HepG2 (cell line): Measurements from ENCODE around the gene KRTAP29-1. TPM values are rescaled to one million over a fixed set of nuclear protein-coding genes. Genes with fewer than 3 reads are reported as not detected.

ENCODE experiments used
- ATAC-seq: fragments of 200-7000 bp; cut with Tn5 transposase; 3 replicates; pipeline ENCODE4 v1.9.1; 2020; ENCODE audit warnings: mild to moderate bottlenecking, moderate library complexity
- BruUV-seq: library from RNA; stranded (reverse); fragments of 400-500 nt; replicated peaks from 2 replicates; lab custom pipeline; 2021; lab: Mats Ljungman, UMichigan
- CTCF ChIA-PET: fragments of 300-600 bp; formaldehyde crosslinking; extraction: SDS; loops from one replicate; lab custom pipeline; 2021; ENCODE audit warnings: low total read pairs, inconsistent platforms, low intra/inter-chr PET ratio; lab: Yijun Ruan, JAX
- POLR2A ChIA-PET: fragments of 350-600 bp; sonication (Branson Sonifier 250); formaldehyde crosslinking; loops from one replicate; lab custom pipeline; 2020; ENCODE audit warnings: antibody characterized with exemption, inconsistent platforms; lab: Yijun Ruan, JAX
- DNase-seq: peaks from one replicate; pipeline ENCODE4 v3.0.0-alpha.2; 2015; ENCODE audit warnings: low spot score
- FAIRE-seq: peaks from 3 replicates; lab custom pipeline; 2011; peaks lifted over from hg19 to GRCh38; lab: Jason Lieb, UNC
- H2AFZ ChIP-seq: one replicate; pipeline ENCODE4 v1.6.1; 2011; ENCODE audit warnings: low read length, inconsistent platforms
- H3K27ac ChIP-seq: fragments of 300-600 bp; 3 replicates; pipeline ENCODE4 v1.8.0; 2011; ENCODE audit warnings: mixed run types, mild to moderate bottlenecking, mixed read lengths, low read length, inconsistent platforms; ENCODE audit not compliant: insufficient read depth; ENCODE audit errors: extremely low read length
- H3K27me3 ChIP-seq, 2 experiments: fragments of 200-600 bp in 1 of 2; 2 replicates in 1 of 2; 3 replicates in 1 of 2; pipeline versions ENCODE4 v1.6.0 to v1.8.0; 2011; ENCODE audit warnings: low read length in 2 of 2, mild to moderate bottlenecking in 2 of 2, moderate library complexity in 2 of 2, inconsistent platforms in 1 of 2; ENCODE audit not compliant: insufficient read depth in 2 of 2, control insufficient read depth in 1 of 2
- H3K36me3 ChIP-seq, 2 experiments: fragments of 200-600 bp in 1 of 2; replicated peaks in 1 of 2; 2 replicates in 1 of 2; 3 replicates in 1 of 2; pipeline versions ENCODE4 v1.5.1 to v1.8.0; 2011; ENCODE audit warnings: low read length in 2 of 2, inconsistent platforms in 1 of 2; ENCODE audit not compliant: insufficient read depth in 2 of 2, control insufficient read depth in 1 of 2
- H3K4me1 ChIP-seq: 2 replicates; pipeline ENCODE4 v1.5.1; 2012; ENCODE audit warnings: low read length, inconsistent platforms; ENCODE audit not compliant: insufficient read depth
- H3K4me2 ChIP-seq: 2 replicates; pipeline ENCODE4 v1.6.0; 2011; ENCODE audit warnings: low read depth, low read length, inconsistent platforms
- H3K4me3 ChIP-seq, 3 experiments: fragments of 200-600 bp in 1 of 3; sonication (generic), shearing (Covaris generic) in 1 of 3; replicated peaks in 1 of 3; 2 replicates each; pipeline ENCODE4 v1.5.1; 2011 to 2016; ENCODE audit warnings: low read length in 3 of 3, inconsistent platforms in 2 of 3, low read depth in 2 of 3, mild to moderate bottlenecking in 2 of 3, control low read depth in 1 of 3, mixed read lengths in 1 of 3; ENCODE audit not compliant: insufficient read depth in 1 of 3
- H3K79me2 ChIP-seq: one replicate; pipeline ENCODE4 v1.6.1; 2011; ENCODE audit warnings: low read length, inconsistent platforms; ENCODE audit not compliant: insufficient read depth
- H3K9ac ChIP-seq: 2 replicates; pipeline ENCODE4 v1.6.0; 2011; ENCODE audit warnings: mild to moderate bottlenecking, low read depth, low read length, inconsistent platforms; ENCODE audit not compliant: insufficient read depth
- H3K9me3 ChIP-seq: 2 replicates; pipeline ENCODE4 v1.5.1; 2012; ENCODE audit warnings: mild to moderate bottlenecking, low read length
- H4K20me1 ChIP-seq: 2 replicates; pipeline ENCODE4 v1.6.0; 2011; ENCODE audit warnings: inconsistent platforms, mild to moderate bottlenecking, low read length, moderate library complexity; ENCODE audit not compliant: insufficient read depth
- FOSL1 ChIP-seq: sonication (generic); formaldehyde crosslinking; IDR thresholded peaks from 2 replicates; pipeline ENCODE4 v1.9.0; 2021; ENCODE audit warnings: missing genetic modification reagents, borderline replicate concordance
- GPN1 ChIP-seq: sonication (generic); formaldehyde crosslinking; IDR thresholded peaks from 2 replicates; pipeline ENCODE4 v1.5.1; 2020; ENCODE audit warnings: missing genetic modification reagents, borderline replicate concordance
- JARID2 ChIP-seq: sonication (generic); formaldehyde crosslinking; IDR thresholded peaks from 2 replicates; pipeline ENCODE4 v1.8.1; 2023; ENCODE audit warnings: missing genetic modification reagents, inconsistent platforms; ENCODE audit not compliant: insufficient replicate concordance
- KDM5A ChIP-seq: fragments of 200-600 bp; sonication (generic); IDR thresholded peaks from 2 replicates; pipeline ENCODE4 v1.7.0; 2018; ENCODE audit warnings: antibody characterized with exemption, mild to moderate bottlenecking, low read length, borderline replicate concordance
- NCOA2 ChIP-seq: sonication (generic); formaldehyde crosslinking; IDR thresholded peaks from 2 replicates; pipeline ENCODE4 v1.8.0; 2022; ENCODE audit warnings: inconsistent platforms
- NCOR1 ChIP-seq: fragments of 200-600 bp; sonication (generic); IDR thresholded peaks from 2 replicates; pipeline ENCODE4 v1.7.0; 2017; ENCODE audit warnings: antibody characterized with exemption, low read length, borderline replicate concordance
- PAWR ChIP-seq: sonication (generic); formaldehyde crosslinking; IDR thresholded peaks from 2 replicates; pipeline ENCODE4 v1.4.0; 2020; ENCODE audit warnings: missing genetic modification reagents, mild to moderate bottlenecking, borderline replicate concordance
- ZC3H13 ChIP-seq: sonication (generic); formaldehyde crosslinking; IDR thresholded peaks from 2 replicates; pipeline ENCODE4 v1.8.1; 2023; ENCODE audit warnings: mild to moderate bottlenecking, missing genetic modification reagents, moderate library complexity
- ZNF367 ChIP-seq: sonication (generic); formaldehyde crosslinking; IDR thresholded peaks from 2 replicates; pipeline ENCODE4 v1.4.0; 2020; ENCODE audit warnings: missing genetic modification reagents, borderline replicate concordance
- ZNF576 ChIP-seq: sonication (generic); formaldehyde crosslinking; IDR thresholded peaks from 2 replicates; pipeline ENCODE4 v1.4.0; 2020; ENCODE audit warnings: mild to moderate bottlenecking, missing genetic modification reagents
- ZNF607 ChIP-seq: sonication (generic); formaldehyde crosslinking; IDR thresholded peaks from 2 replicates; pipeline ENCODE4 v1.5.1; 2020; ENCODE audit warnings: missing genetic modification reagents, mild to moderate bottlenecking, borderline replicate concordance
- ZNF7 ChIP-seq: IDR thresholded peaks from 2 replicates; pipeline ENCODE4 v1.6.1; 2016; ENCODE audit warnings: missing biosample characterization, missing genetic modification reagents
- ZNF713 ChIP-seq: sonication (generic); formaldehyde crosslinking; IDR thresholded peaks from 2 replicates; pipeline ENCODE4 v1.4.0; 2020; ENCODE audit warnings: mild to moderate bottlenecking, missing genetic modification reagents
- WGBS: methylation state at CpG from one replicate; pipeline ENCODE4 v1.1.6; 2017; ENCODE audit warnings: low lambda C conversion rate; 5-methylcytosine and 5-hydroxymethylcytosine counted together
- in situ Hi-C: cut with HindIII; loops from 2 replicates; pipeline ENCODE4 v1.10.0; 2017; ENCODE audit warnings: low pct_unique_long_range_greater_than_20kb; ENCODE audit not compliant: extremely low pct_ligation_motif_present
- intact Hi-C: fragments of 100-400 bp; cut with micrococcal nuclease; formaldehyde crosslinking; loops from one replicate; pipeline ENCODE4 v1.10.0; 2022; ENCODE audit not compliant: unreplicated experiment
- polyA plus RNA-seq, 8 experiments: library from polyadenylated mRNA; depleted of rRNA in 3 of 8; stranded (reverse) in 7 of 8; unstranded in 1 of 8; fragments of >200 nt; fragmentation: Illumina TruSeq in 4 of 8; extraction: Trizol in 4 of 8; gene quantifications; 2 replicates each; pipeline versions ENCODE4 v1.2.1 to v1.2.3, GENCODE V29; 2011 to 2016; ENCODE audit warnings: low read depth in 4 of 8, missing spikeins in 1 of 8, mixed read lengths in 1 of 8; ENCODE audit not compliant: insufficient read depth in 1 of 8
- total RNA-seq, 5 experiments: library from RNA; depleted of rRNA; stranded (reverse); fragments of >200 nt; fragmentation: Illumina TruSeq; extraction: Trizol; gene quantifications; 2 replicates each; pipeline ENCODE4 v1.2.3, GENCODE V29; 2016; ENCODE audit warnings: low read depth in 1 of 5
- TF ChIP-seq, protein P1 (sequence below): IDR thresholded peaks from 2 replicates; pipeline ENCODE4 v1.6.1; 2012; ENCODE audit warnings: inconsistent platforms
- TF ChIP-seq, protein P2 (sequence below): sonication (generic); formaldehyde crosslinking; IDR thresholded peaks from 2 replicates; pipeline ENCODE4 v1.8.0; 2022; ENCODE audit warnings: mild to moderate bottlenecking, missing genetic modification reagents

The KRTAP29-1 gene
- total and polyA plus RNA-seq, 2 of the 13 experiments (the other 11 are each of a cell fraction or from before 2014, with no cell fraction given), result not detected

DNA sequence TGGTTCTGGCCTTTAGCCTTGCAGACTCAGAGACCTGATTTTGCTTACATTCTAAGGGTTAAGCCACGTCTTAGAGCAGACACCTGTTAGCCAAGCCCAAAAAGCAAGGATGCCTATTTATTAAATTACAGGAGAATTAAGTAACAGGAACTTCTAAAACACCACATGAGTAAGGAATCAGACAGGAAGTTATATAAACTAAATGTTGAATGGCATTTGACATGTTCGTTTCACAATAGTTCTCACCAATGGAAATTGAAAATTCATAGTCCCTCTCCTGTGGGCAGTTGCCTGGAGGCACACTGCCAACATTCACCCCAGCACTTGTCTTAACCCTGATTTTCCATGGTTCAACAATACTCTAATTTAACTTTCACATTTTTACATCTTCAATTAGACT, 18.1 kb downstream of the KRTAP29-1 start:
- no peak for TF ChIP-seq ZNF607 (CRISPR knock-in tag)
- no peak for TF ChIP-seq ZC3H13 (CRISPR knock-in tag)
- no peak for TF ChIP-seq FOSL1 (CRISPR knock-in tag)
- TF ChIP-seq, protein P1, sequence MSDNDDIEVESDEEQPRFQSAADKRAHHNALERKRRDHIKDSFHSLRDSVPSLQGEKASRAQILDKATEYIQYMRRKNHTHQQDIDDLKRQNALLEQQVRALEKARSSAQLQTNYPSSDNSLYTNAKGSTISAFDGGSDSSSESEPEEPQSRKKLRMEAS, result no peak
- no peak for TF ChIP-seq ZNF7 (CRISPR knock-in tag)
- no peak for TF ChIP-seq ZNF367 (CRISPR knock-in tag)
- TF ChIP-seq NCOR1, result no peak
- TF ChIP-seq KDM5A, result no peak
- TF ChIP-seq GPN1, result no peak
- TF ChIP-seq JARID2 (CRISPR knock-in tag), result no peak
- TF ChIP-seq NCOA2 (CRISPR knock-in tag), result no peak
- TF ChIP-seq ZNF713, result no peak
- TF ChIP-seq PAWR (CRISPR knock-in tag), result no peak
- no peak for TF ChIP-seq ZNF576 (CRISPR knock-in tag)
- TF ChIP-seq, protein P2, sequence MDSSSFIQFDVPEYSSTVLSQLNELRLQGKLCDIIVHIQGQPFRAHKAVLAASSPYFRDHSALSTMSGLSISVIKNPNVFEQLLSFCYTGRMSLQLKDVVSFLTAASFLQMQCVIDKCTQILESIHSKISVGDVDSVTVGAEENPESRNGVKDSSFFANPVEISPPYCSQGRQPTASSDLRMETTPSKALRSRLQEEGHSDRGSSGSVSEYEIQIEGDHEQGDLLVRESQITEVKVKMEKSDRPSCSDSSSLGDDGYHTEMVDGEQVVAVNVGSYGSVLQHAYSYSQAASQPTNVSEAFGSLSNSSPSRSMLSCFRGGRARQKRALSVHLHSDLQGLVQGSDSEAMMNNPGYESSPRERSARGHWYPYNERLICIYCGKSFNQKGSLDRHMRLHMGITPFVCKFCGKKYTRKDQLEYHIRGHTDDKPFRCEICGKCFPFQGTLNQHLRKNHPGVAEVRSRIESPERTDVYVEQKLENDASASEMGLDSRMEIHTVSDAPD (CRISPR knock-in tag), result no peak
- no peak for DNase-seq
- Histone ChIP-seq H3K27me3 (no peaks in the 10 kb centered on the region), H3K36me3 (no peaks in the 10 kb centered on the region), H3K4me1 (peaks cover 6% of the 10 kb centered on the region; the same call in 1 of the 2 replicates), H2AFZ (no peak overlapping the region), H3K4me2 (no peak overlapping the region), H3K9me3 (no peaks in the 10 kb centered on the region), H4K20me1 (no peaks in the 10 kb centered on the region), H3K79me2 (no peaks in the 10 kb centered on the region), H3K4me3 (no peak overlapping the region), H3K9ac (no peak overlapping the region), H3K27ac (no peak overlapping the region)
- intact Hi-C loops, result no loop called here
- ATAC-seq, result no peak
- ChIA-PET CTCF (no interaction called here), POLR2A (no interaction called here)
- no TSS peak for BruUV-seq
- in situ Hi-C loops, result no loop called here
- no peak for FAIRE-seq
- 0% methylated on average over 2 of the region's 2 CpGs for WGBS
